Ishikawa (cell line): ENCODE measurements around the gene ADAMTSL1.

Source experiments
- CEBPB ChIP-seq: IDR thresholded peaks from 2 replicates; pipeline ENCODE4 v1.6.1; 2012
- CREB1 ChIP-seq: IDR thresholded peaks from 2 replicates; pipeline ENCODE4 v1.6.1; 2012; ENCODE audit warnings: low read depth
- EGR1 ChIP-seq: IDR thresholded peaks from 2 replicates; pipeline ENCODE4 v1.6.1; 2012
- EP300 ChIP-seq: IDR thresholded peaks from 2 replicates; pipeline ENCODE4 v1.6.1; 2012; ENCODE audit warnings: borderline replicate concordance
- FOXM1 ChIP-seq: IDR thresholded peaks from 2 replicates; pipeline ENCODE4 v1.6.1; 2012; ENCODE audit warnings: low read depth, borderline replicate concordance
- MAX ChIP-seq: IDR thresholded peaks from 2 replicates; pipeline ENCODE4 v1.6.1; 2012
- NFIC ChIP-seq: IDR thresholded peaks from 2 replicates; pipeline ENCODE4 v1.6.1; 2012
- RAD21 ChIP-seq: IDR thresholded peaks from 2 replicates; pipeline ENCODE4 v1.6.1; 2012; ENCODE audit warnings: low read depth
- TAF1 ChIP-seq: IDR thresholded peaks from 2 replicates; pipeline ENCODE4 v1.6.1; 2012; ENCODE audit warnings: low read depth, mild to moderate bottlenecking
- TCF12 ChIP-seq: IDR thresholded peaks from 2 replicates; pipeline ENCODE4 v1.6.1; 2012; ENCODE audit warnings: low read depth
- TEAD4 ChIP-seq: IDR thresholded peaks from 2 replicates; pipeline ENCODE4 v1.6.1; 2012
- YY1 ChIP-seq: IDR thresholded peaks from 2 replicates; pipeline ENCODE4 v1.6.1; 2012; ENCODE audit warnings: low read depth
- ZBTB7A ChIP-seq: IDR thresholded peaks from 2 replicates; pipeline ENCODE4 v1.6.1; 2012; ENCODE audit warnings: low read depth
- TF ChIP-seq, protein P1 (sequence below): IDR thresholded peaks from 2 replicates; pipeline ENCODE4 v1.6.1; 2012; ENCODE audit warnings: low read depth, mild to moderate bottlenecking
- TF ChIP-seq, protein P2 (sequence below): IDR thresholded peaks from 2 replicates; pipeline ENCODE4 v1.6.1; 2012

ADAMTSL1 gene

DNA sequence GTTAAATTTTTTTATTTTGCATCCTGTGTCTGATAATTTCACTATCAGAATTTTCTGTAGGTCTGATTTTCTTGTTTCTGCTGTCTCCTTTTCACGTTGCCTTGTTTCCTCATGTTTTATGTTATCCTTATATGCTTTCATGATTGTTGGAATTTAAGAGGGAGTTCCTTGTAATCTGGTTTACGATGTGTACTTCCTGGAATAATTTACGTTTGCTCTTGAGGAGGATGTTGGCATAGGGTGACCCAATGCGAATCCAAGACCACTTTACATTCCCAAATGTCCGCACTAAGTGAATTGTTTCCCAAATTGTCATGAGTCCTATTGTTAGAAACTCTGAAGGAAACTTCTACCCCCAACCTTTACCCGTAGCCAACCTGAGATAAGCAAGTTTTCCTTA, 80.3 kb downstream of the ADAMTSL1 start:
- TF ChIP-seq, protein P1, sequence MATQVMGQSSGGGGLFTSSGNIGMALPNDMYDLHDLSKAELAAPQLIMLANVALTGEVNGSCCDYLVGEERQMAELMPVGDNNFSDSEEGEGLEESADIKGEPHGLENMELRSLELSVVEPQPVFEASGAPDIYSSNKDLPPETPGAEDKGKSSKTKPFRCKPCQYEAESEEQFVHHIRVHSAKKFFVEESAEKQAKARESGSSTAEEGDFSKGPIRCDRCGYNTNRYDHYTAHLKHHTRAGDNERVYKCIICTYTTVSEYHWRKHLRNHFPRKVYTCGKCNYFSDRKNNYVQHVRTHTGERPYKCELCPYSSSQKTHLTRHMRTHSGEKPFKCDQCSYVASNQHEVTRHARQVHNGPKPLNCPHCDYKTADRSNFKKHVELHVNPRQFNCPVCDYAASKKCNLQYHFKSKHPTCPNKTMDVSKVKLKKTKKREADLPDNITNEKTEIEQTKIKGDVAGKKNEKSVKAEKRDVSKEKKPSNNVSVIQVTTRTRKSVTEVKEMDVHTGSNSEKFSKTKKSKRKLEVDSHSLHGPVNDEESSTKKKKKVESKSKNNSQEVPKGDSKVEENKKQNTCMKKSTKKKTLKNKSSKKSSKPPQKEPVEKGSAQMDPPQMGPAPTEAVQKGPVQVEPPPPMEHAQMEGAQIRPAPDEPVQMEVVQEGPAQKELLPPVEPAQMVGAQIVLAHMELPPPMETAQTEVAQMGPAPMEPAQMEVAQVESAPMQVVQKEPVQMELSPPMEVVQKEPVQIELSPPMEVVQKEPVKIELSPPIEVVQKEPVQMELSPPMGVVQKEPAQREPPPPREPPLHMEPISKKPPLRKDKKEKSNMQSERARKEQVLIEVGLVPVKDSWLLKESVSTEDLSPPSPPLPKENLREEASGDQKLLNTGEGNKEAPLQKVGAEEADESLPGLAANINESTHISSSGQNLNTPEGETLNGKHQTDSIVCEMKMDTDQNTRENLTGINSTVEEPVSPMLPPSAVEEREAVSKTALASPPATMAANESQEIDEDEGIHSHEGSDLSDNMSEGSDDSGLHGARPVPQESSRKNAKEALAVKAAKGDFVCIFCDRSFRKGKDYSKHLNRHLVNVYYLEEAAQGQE: no peak
- TF ChIP-seq TAF1: no peak
- TF ChIP-seq MAX: no peak
- TF ChIP-seq EGR1: no peak
- no peak for TF ChIP-seq NFIC
- TF ChIP-seq TCF12: no peak
- TF ChIP-seq CEBPB: no peak
- TF ChIP-seq EP300: no peak
- TF ChIP-seq, protein P2, sequence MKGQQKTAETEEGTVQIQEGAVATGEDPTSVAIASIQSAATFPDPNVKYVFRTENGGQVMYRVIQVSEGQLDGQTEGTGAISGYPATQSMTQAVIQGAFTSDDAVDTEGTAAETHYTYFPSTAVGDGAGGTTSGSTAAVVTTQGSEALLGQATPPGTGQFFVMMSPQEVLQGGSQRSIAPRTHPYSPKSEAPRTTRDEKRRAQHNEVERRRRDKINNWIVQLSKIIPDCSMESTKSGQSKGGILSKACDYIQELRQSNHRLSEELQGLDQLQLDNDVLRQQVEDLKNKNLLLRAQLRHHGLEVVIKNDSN: no peak
- no peak for TF ChIP-seq YY1
- no peak for TF ChIP-seq ZBTB7A
- no peak for TF ChIP-seq FOXM1
- TF ChIP-seq RAD21: no peak
- TF ChIP-seq CREB1: no peak
- TF ChIP-seq TEAD4: no peak

GRCh38 chr9:18555105-18555883, 81.3 kb downstream of the ADAMTSL1 start:
- TF ChIP-seq FOXM1 (no peak), CREB1 (no peak), MAX (no peak), TCF12 (no peak), TEAD4 (no peak), EGR1 (no peak), RAD21 (no peak), TAF1 (no peak), NFIC (no peak), CEBPB (no peak), YY1 (no peak), ZBTB7A (no peak), EP300 (no peak)
- TF ChIP-seq, protein P2: no peak
- TF ChIP-seq, protein P1: no peak

GRCh38 chr9:18564018-18564880, 90.3 kb downstream of the ADAMTSL1 start:
- no peak for TF ChIP-seq CREB1
- TF ChIP-seq, protein P2: no peak

DNA sequence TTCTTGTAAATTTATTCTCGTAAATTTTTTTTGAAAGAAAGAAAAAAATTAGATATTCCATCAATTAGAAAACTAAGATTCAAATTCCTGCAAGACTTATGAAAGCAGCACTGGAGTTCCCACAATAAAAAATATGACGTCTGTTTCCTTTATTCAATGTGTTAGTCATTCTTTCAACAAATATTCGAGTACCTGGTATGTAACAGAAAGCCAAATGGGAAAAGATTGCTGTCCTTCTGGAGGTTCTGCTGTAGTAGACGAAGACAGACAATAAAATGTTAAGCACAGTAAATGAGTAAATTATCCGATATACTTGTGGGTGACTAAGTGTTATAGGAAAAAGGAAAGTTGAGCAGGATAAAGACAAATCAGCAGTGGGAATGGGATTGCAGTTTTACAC, 92.2 kb downstream of the ADAMTSL1 start:
- TF ChIP-seq EGR1: no peak
- no peak for TF ChIP-seq MAX
- no peak for TF ChIP-seq TAF1
- no peak for TF ChIP-seq EP300
- no peak for TF ChIP-seq FOXM1
- no peak for TF ChIP-seq ZBTB7A
- no peak for TF ChIP-seq NFIC
- no peak for TF ChIP-seq CREB1
- no peak for TF ChIP-seq TCF12
- TF ChIP-seq, protein P2: no peak
- no peak for TF ChIP-seq TEAD4
- TF ChIP-seq CEBPB: no peak
- TF ChIP-seq YY1: no peak
- no peak for TF ChIP-seq RAD21
- TF ChIP-seq, protein P1: no peak
